ENCODE data around the gene CEACAM6.

- TF ChIP-seq EZH2 (IDR thresholded peaks at IDR 0.05; ENCODE audit: borderline replicate concordance, insufficient read depth, low read depth, low read length, poor library complexity, severe bottlenecking) = no peak
- TF ChIP-seq CTCF (IDR thresholded peaks at IDR 0.05) = no peak
These were observed 20.2 kb upstream of the CEACAM6 start for GRCh38 chr19:41735071-41735600.
